D721Med (cell line): ENCODE results near the gene ABCB1.

Experiments
- DNase-seq: peaks from one replicate; pipeline ENCODE4 v3.0.0; 2011; ENCODE audit warnings: low spot score; ENCODE audit not compliant: insufficient read length
- FAIRE-seq: peaks from 2 replicates; lab custom pipeline; 2011; peaks lifted over from hg19 to GRCh38; lab: Jason Lieb, UNC
- TF ChIP-seq, protein P1 (sequence below): IDR thresholded peaks from 2 replicates; pipeline ENCODE4 v1.5.1; 2012; ENCODE audit warnings: mild to moderate bottlenecking, control low read depth; ENCODE audit not compliant: insufficient read depth; ENCODE audit errors: missing control alignments

The ABCB1 gene

DNA sequence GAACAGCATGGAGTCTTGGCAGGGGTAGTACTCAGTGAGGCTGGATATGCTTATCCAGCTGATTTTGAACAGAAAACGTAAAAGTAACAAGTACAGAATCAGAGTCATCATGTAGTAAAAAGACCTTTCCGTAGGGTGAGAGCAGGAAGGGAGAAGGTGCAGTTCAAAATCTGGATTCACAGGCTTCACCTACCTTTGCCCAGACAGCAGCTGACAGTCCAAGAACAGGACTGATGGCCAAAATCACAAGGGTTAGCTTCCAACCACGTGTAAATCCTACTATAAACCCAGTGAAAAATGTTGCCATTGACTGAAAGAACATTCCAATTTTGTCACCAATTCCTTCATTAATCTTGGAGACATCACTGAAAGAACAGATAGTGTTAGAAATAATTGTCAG is 34.8 kb downstream of the ABCB1 start:
- FAIRE-seq: no peak
- no peak for DNase-seq
- TF ChIP-seq, protein P1, sequence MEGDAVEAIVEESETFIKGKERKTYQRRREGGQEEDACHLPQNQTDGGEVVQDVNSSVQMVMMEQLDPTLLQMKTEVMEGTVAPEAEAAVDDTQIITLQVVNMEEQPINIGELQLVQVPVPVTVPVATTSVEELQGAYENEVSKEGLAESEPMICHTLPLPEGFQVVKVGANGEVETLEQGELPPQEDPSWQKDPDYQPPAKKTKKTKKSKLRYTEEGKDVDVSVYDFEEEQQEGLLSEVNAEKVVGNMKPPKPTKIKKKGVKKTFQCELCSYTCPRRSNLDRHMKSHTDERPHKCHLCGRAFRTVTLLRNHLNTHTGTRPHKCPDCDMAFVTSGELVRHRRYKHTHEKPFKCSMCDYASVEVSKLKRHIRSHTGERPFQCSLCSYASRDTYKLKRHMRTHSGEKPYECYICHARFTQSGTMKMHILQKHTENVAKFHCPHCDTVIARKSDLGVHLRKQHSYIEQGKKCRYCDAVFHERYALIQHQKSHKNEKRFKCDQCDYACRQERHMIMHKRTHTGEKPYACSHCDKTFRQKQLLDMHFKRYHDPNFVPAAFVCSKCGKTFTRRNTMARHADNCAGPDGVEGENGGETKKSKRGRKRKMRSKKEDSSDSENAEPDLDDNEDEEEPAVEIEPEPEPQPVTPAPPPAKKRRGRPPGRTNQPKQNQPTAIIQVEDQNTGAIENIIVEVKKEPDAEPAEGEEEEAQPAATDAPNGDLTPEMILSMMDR: no peak

DNA sequence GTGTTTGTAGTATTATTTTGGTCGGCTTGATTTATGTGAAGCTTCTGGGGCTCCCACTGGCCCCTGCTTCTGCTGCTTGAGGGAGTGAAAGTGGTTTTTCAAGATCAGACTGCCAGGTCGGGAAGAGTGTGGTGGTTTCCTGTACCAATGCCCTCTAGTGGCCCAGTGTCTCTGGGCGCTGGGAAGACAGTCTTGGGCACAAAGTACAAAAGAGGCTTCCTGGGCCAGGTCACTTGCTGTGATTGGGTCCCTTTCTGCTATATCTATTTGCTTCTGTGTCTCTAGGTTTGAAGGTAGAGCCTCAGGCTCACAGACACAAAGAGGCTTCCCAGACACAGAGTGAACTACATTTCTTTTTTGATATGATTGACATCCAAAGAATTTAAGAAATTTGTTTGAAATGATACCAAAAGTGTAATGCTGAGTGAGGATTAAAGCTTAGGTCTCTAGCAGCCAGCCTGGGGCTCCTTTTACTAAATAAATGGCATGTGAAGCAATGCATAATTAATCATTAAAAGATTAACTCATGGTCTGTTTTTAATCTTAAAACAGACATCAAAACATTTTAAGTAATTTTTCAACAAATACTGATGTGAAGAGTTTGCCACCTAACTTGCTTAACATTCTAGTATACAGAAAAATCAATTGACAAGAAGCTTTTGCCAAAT is 36.3 kb downstream of the ABCB1 start:
- TF ChIP-seq, protein P1: peak; percentile 44
- no peak for DNase-seq
- no peak for FAIRE-seq

DNA sequence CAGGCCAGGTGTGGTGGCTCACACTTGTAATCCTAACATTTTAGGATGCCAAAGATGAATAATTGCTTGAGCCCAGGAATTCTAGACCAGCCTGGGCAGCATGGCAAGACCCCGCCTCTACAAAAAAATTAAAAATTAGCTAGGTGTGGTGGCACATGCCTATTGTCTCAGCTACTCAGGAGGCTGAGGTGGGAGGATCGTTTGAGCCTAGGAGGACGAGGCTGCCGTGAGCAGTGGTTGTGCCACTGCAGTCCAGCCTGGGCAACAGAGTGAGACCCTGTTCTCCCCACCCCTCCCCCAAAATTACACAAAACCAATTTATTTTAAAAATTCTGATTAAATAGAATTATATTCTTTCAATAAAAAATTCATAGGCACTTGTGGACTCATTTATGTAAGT is 39.0 kb downstream of the ABCB1 start:
- DNase-seq (no peak), FAIRE-seq (no peak)
- TF ChIP-seq, protein P1: no peak

DNA sequence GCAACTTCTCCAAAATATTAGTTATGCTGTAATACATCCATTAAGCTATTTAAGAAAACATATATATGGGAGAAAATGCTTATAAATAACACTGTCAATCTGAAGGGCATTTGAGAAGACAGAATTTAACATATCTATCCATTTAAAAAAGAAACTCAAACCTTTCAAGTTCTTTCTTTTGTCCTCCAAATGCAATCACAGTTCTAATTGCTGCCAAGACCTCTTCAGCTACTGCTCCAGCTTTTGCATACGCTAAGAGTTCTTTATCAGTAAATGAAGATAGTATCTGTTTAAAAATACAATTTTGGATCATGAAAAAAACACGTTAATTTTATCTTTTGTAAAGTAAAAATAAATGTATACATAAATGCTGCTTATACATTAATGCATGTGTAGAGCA is 39.6 kb downstream of the ABCB1 start:
- DNase-seq: no peak
- FAIRE-seq: no peak
- TF ChIP-seq, protein P1: no peak

DNA sequence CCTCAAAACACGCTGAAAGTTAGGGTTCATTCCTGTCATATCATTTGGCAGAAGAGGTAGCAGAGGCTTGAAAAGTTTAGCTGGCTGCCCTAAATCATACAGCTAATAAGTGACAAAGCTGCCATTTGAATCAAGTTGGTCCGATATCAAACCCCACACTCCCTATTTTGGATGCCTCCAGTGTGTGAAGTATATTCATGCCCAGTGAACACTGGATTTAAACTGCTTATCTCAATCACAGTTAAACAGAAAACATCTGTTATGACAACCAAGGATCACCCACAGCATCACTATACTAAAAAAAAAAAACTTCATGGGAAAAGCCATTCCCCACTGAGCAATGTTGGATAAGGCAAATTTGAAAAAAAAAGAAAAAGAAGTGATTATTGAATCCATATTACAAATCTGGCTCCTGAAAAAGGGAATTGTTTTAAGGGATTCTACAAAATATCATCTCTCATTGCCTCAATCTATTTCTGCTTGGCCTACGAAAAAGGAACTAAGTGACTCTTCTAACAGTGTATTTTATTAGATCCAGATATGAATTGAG is 48.3 kb downstream of the ABCB1 start:
- FAIRE-seq (no peak), DNase-seq (no peak)
- TF ChIP-seq, protein P1: no peak

DNA sequence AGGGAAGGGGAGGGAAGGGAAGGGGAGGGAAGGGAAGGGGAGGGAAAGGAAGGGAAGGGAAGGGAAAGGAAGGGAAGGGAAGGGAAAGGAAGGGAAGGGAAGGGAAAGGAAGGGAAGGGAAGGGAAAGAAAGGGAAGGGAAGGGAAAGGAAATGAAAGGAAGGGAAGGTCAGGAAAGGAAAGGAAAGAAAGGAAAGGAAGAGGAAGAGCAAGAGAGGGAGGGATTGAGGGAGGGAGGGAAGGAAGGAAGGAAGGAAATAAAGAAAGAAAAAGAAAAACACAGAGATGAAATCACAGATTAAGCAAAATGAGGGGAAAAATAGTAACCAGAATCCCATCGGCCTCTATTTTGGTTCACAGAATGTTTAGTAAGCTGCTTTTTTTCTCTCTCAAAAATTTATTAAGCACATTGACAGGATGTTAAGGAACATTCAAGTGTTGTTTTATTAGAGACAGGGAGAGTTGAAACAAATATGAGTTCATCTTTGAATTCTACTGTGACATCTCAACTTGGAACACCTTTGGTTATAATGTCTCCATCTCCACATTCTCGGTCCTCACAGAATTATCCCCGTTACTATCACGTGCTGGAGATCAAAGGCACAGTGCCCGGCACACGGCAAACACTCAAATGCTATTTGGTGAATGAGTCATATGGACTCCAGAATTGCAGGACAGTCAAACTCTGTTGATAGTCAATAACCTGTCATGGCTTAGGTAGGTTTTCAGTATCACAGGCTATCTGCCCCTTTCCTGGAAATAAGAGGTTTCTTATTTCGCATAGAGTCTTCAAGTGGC is 52.4 kb downstream of the ABCB1 start:
- DNase-seq (no peak), FAIRE-seq (no peak)
- TF ChIP-seq, protein P1: no peak
